Measurements from ENCODE around the gene NUMA1. TPM values are rescaled to one million over a fixed set of nuclear protein-coding genes. Genes with fewer than 3 reads are reported as not detected.
A peak's percentile ranks its signal among the peaks of the same experiment; 100 is the strongest.

Gene NUMA1
- total and polyA plus RNA-seq, 2 of the 13 experiments (the other 11 are each of a cell fraction or from before 2014, with no cell fraction given), result 57.3 to 60.2 TPM

DNA sequence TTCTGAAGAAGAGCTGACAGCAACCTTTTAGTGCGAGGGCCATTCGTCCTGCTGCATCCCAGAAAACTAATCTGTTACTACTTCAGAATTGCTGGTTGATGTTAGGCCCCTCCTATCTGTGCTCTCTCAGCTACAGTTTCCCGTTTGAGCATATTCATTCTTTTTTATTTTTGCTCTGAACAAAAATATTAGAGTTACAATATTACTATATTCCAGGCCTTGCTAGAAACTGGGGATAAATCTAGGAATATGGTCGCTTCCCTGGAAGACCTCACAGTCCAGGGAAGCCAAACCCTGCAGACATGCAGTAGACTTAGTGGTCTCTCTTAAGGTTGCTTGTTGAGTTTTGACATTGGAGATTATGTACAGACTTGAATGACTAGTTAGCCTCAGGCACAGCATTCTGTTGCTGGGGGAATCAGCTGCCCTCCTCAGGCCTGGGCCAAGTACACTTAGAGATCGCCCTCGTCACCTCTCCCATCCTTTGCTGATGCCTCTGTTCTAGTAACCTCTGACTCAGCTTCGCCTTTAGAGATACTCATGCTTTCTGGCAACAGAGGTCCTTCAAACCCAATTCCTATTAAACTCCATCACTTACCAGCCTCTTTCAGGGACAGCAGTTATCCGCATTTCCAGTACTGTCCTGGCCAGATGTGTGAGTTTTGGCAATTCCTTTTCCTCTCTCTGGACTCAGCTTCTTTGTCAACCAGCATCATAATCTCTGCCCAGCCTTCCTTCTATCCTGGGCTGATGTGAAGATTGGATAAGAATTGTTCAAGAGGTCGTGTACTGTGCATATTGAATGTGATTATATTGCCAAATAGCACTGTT lies 32.9 kb upstream of the NUMA1 start:
- ATAC-seq, result no peak
- Histone ChIP-seq H3K27me3 (ENCODE audit: control insufficient read depth in 1 of 2, insufficient read depth in 2 of 2, low read length in 2 of 2) (peaks cover 0 to 9% of the 10 kb centered on the region in 2 experiments; a peak in 1 of 5 replicates), H2AFZ (ENCODE audit: low read length) (no peak overlapping the region), H3K27ac (ENCODE audit: extremely low read length, insufficient read depth, low read length) (peak overlapping the region; percentile 92), H3K79me2 (ENCODE audit: insufficient read depth, low read length) (no peaks in the 10 kb centered on the region), H3K4me2 (ENCODE audit: low read depth, low read length) (peak overlapping the region; percentile 98), H3K4me3 (replicated peaks in 1 of 3; ENCODE audit: insufficient read depth in 1 of 3, low read depth in 2 of 3, low read length in 3 of 3) (peak overlapping the region; percentile 55 to 74 (median 73)), H4K20me1 (ENCODE audit: insufficient read depth, low read length) (no peaks in the 10 kb centered on the region), H3K9me3 (ENCODE audit: low read length) (no peaks in the 10 kb centered on the region), H3K9ac (ENCODE audit: insufficient read depth, low read depth, low read length) (peak overlapping the region; percentile 95), H3K36me3 (replicated peaks in 1 of 2; ENCODE audit: control insufficient read depth in 1 of 2, insufficient read depth in 2 of 2, low read length in 2 of 2) (peaks cover 0 to 2% of the 10 kb centered on the region in 2 experiments; a peak in 1 of 5 replicates), H3K4me1 (ENCODE audit: insufficient read depth, low read length) (peaks cover 17% of the 10 kb centered on the region)
- in situ Hi-C loops (cut with HindIII; ENCODE audit: extremely low pct_ligation_motif_present, low pct_unique_long_range_greater_than_20kb), result no loop called here
- WGBS (ENCODE audit: low lambda C conversion rate), result 65% methylated on average over 9 of the region's 9 CpGs
- intact Hi-C loops (cut with micrococcal nuclease; ENCODE audit: unreplicated experiment), result loop anchor here (1.0 kb wide), 1 partner anchor 10 kb away; the partner anchor contains the start of gene LAMTOR1
- BruUV-seq (replicated peaks), result TSS peak; percentile 93
- no peak for FAIRE-seq
- DNase-seq (ENCODE audit: low spot score), result no peak
- CTCF ChIA-PET (ENCODE audit: low intra/inter-chr PET ratio, low total read pairs), result no interaction called here
- POLR2A ChIA-PET, result interaction anchor here (1.0 to 2.1 kb wide), 7 partner anchors 11 to 184 kb away, joined by 3 to 13 read pairs (median 6); partner anchors contain the start of genes LAMTOR1 and RNF121
- TF ChIP-seq MAZ (IDR thresholded peaks at IDR 0.05; ENCODE audit: borderline replicate concordance, low read depth, low read length) (no peak), MAZ (CRISPR knock-in tag; IDR thresholded peaks at IDR 0.05; ENCODE audit: low read depth) (0 out of 2 replicates have a peak, but pooled peaks have one; percentile 11), CBX2 (IDR thresholded peaks at IDR 0.05; ENCODE audit: low read depth, low read length) (no peak), CBX2 (CRISPR knock-in tag; IDR thresholded peaks at IDR 0.05; ENCODE audit: low read depth) (0 out of 2 replicates have a peak, but pooled peaks have one; percentile 37), NFATC3 (CRISPR knock-in tag; IDR thresholded peaks at IDR 0.05) (no peak), ZNF724P (CRISPR knock-in tag; IDR thresholded peaks at IDR 0.05; ENCODE audit: borderline replicate concordance) (peak; percentile 89), KDM5A (IDR thresholded peaks at IDR 0.05; ENCODE audit: borderline replicate concordance, low read length) (no peak), SNAPC2 (CRISPR knock-in tag; IDR thresholded peaks at IDR 0.05) (0 out of 2 replicates have a peak, but pooled peaks have one; percentile 35), ZNF747 (CRISPR knock-in tag; IDR thresholded peaks at IDR 0.05; ENCODE audit: borderline replicate concordance) (0 out of 2 replicates have a peak, but pooled peaks have one; percentile 24), ZNF709 (CRISPR knock-in tag; IDR thresholded peaks at IDR 0.05) (0 out of 2 replicates have a peak, but pooled peaks have one; percentile 7), ATF7-NPFF (CRISPR knock-in tag; IDR thresholded peaks at IDR 0.05; ENCODE audit: low read depth) (peak; percentile 40; the same call in 1 of the 2 replicates), SOX6 (IDR thresholded peaks at IDR 0.05) (no peak), SOX6 (CRISPR knock-in tag; IDR thresholded peaks at IDR 0.05) (0 out of 2 replicates have a peak, but pooled peaks have one; percentile 5), ZNF263 (CRISPR knock-in tag; IDR thresholded peaks at IDR 0.05) (no peak), NONO (IDR thresholded peaks at IDR 0.05) (no peak), NONO (CRISPR knock-in tag; conservative IDR thresholded peaks at IDR 0.05) (0 out of 2 replicates have a peak, but pooled peaks have one; percentile 12), ZBTB46 (CRISPR knock-in tag; IDR thresholded peaks at IDR 0.05; ENCODE audit: borderline replicate concordance) (no peak), ZNF256 (CRISPR knock-in tag; conservative IDR thresholded peaks at IDR 0.05) (0 out of 2 replicates have a peak, but pooled peaks have one; percentile 3), SMYD3 (CRISPR knock-in tag; IDR thresholded peaks at IDR 0.05) (peak; percentile 65; the same call in 1 of the 2 replicates), CREB1 (IDR thresholded peaks at IDR 0.05) (no peak), CREB1 (CRISPR knock-in tag; IDR thresholded peaks at IDR 0.05) (peak; percentile 48; the same call in 1 of the 2 replicates), NFKBIZ (CRISPR knock-in tag; IDR thresholded peaks at IDR 0.05) (0 out of 2 replicates have a peak, but pooled peaks have one; percentile 7)
- TF ChIP-seq, protein P1, sequence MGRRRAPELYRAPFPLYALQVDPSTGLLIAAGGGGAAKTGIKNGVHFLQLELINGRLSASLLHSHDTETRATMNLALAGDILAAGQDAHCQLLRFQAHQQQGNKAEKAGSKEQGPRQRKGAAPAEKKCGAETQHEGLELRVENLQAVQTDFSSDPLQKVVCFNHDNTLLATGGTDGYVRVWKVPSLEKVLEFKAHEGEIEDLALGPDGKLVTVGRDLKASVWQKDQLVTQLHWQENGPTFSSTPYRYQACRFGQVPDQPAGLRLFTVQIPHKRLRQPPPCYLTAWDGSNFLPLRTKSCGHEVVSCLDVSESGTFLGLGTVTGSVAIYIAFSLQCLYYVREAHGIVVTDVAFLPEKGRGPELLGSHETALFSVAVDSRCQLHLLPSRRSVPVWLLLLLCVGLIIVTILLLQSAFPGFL (CRISPR knock-in tag; IDR thresholded peaks at IDR 0.05), result no peak
